Stromal cell of bone marrow (primary cell): ENCODE measurements around the gene EPN3.

ENCODE experiments used
- DNase-seq: peaks from one replicate; pipeline ENCODE4 v3.0.0-alpha.2; 2012; ENCODE audit warnings: low read depth

Gene EPN3

GRCh38 chr17:50589095-50589705 lies 56.7 kb downstream of the EPN3 start:
- no peak for DNase-seq

- no peak for DNase-seq
These were observed 58.6 kb downstream of the EPN3 start for GRCh38 chr17:50590946-50591737.

- no peak for DNase-seq
These were observed 60.8 kb downstream of the EPN3 start for GRCh38 chr17:50593321-50593720.
